Brain microvascular endothelial cell (primary cell): ENCODE data around the gene PIK3R2.
A peak's percentile ranks its signal among the peaks of the same experiment; 100 is the strongest.

Experiments
- DNase-seq: peaks from one replicate; pipeline ENCODE4 v3.0.0-alpha.2; 2020
- H3K27ac ChIP-seq: fragments of 250-450 bp; sonication (Bioruptor Pico); 2 replicates; pipeline ENCODE4 v1.5.1; 2020; ENCODE audit warnings: mild to moderate bottlenecking, moderate library complexity
- H3K27me3 ChIP-seq: fragments of 250-450 bp; sonication (Bioruptor Pico); replicated peaks from 2 replicates; pipeline ENCODE4 v1.5.1; 2020; ENCODE audit warnings: mild to moderate bottlenecking
- H3K36me3 ChIP-seq: fragments of 250-450 bp; sonication (Bioruptor Pico); replicated peaks from 2 replicates; pipeline ENCODE4 v1.5.1; 2020; ENCODE audit warnings: mild to moderate bottlenecking
- H3K4me3 ChIP-seq: 2 replicates; pipeline ENCODE4 v1.5.1; 2011; ENCODE audit warnings: low read depth, mild to moderate bottlenecking, control low read depth, low read length, moderate library complexity
- CTCF ChIP-seq: IDR thresholded peaks from 2 replicates; pipeline ENCODE4 v1.5.1; 2011; ENCODE audit warnings: low read depth, mild to moderate bottlenecking, moderate library complexity, low read length, control low read depth, inconsistent platforms; ENCODE audit errors: missing control alignments
- in situ Hi-C: cut with HindIII; loops from 2 replicates; pipeline ENCODE4 v1.10.0; 2017; ENCODE audit warnings: low sequenced_read_pairs, low pct_ligation_motif_present

Gene PIK3R2

GRCh38 chr19:18197941-18198340, 45.0 kb downstream of the PIK3R2 start:
- Histone ChIP-seq H3K27me3 (no peaks in the 10 kb centered on the region), H3K36me3 (peaks cover 12% of the 10 kb centered on the region), H3K27ac (no peak overlapping the region), H3K4me3 (no peak overlapping the region)
- TF ChIP-seq CTCF = no peak
- in situ Hi-C loops = no loop called here
- DNase-seq = no peak

GRCh38 chr19:18198374-18198773, 45.4 kb downstream of the PIK3R2 start:
- in situ Hi-C loops = no loop called here
- no peak for DNase-seq
- no peak overlapping the region for H3K27ac ChIP-seq
- no peak for TF ChIP-seq CTCF
- H3K4me3 ChIP-seq = no peak overlapping the region
- peaks cover 12% of the 10 kb centered on the region for H3K36me3 ChIP-seq
- no peaks in the 10 kb centered on the region for H3K27me3 ChIP-seq

- no peak for DNase-seq
Observed at GRCh38 chr19:18202397-18202777, 49.4 kb downstream of the PIK3R2 start.

GRCh38 chr19:18202778-18203407, 49.9 kb downstream of the PIK3R2 start:
- in situ Hi-C loops = no loop called here
- no peak for DNase-seq
- Histone ChIP-seq H3K36me3 (peaks cover 4% of the 10 kb centered on the region), H3K27ac (no peak overlapping the region), H3K27me3 (no peaks in the 10 kb centered on the region), H3K4me3 (peak overlapping the region; percentile 79)
- TF ChIP-seq CTCF = peak; percentile 53

More at GRCh38 chr19:18202397-18202777, 49.4 kb downstream of the PIK3R2 start:
- peaks cover 5% of the 10 kb centered on the region for H3K36me3 ChIP-seq
- no peak overlapping the region for H3K27ac ChIP-seq
- TF ChIP-seq CTCF = no peak
- H3K27me3 ChIP-seq = no peaks in the 10 kb centered on the region
- in situ Hi-C loops = no loop called here
- H3K4me3 ChIP-seq = no peak overlapping the region

- peak overlapping the region; percentile 79 for H3K4me3 ChIP-seq
- in situ Hi-C loops = no loop called here
- TF ChIP-seq CTCF = no peak
- DNase-seq = no peak
- H3K27ac ChIP-seq = peak overlapping the region; percentile 13
- no peaks in the 10 kb centered on the region for H3K27me3 ChIP-seq
- no peaks in the 10 kb centered on the region for H3K36me3 ChIP-seq
Observed at GRCh38 chr19:18203408-18203862, 50.5 kb downstream of the PIK3R2 start.
